ENCODE measurements around the gene TAOK1. TPM values are rescaled to one million over a fixed set of nuclear protein-coding genes. Genes with fewer than 3 reads are reported as not detected.
"Not testable (repeated sequence)": the region's sequence is repeated elsewhere in the genome, so short reads cannot be mapped to it uniquely, and the experiment has no call there.

Gene TAOK1
- polyA plus RNA-seq, 2 of the 4 experiments (the other 2 are of a cell fraction): 18.2 to 46.7 TPM

DNA sequence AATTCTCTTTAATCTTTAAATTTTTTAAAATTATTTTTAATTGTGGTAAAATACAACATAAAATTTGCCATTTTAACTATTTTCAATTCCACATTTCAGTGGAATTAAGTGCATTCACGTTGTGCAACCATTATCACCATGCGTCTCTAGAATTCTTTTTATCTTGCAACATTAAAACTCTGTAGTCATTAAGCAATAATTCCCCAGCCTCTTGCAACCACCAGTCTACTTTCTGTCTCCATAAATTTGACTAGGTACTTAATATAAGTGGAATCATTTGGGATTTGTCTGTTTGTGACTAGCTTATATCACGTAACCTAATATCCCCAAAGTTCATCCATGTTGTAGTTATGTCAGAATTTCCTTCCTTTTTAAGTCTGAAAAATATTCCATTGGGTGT lies 79.1 kb downstream of the TAOK1 start:
- no peak overlapping the region for H3K4me2 ChIP-seq
- TF ChIP-seq CHD2 (IDR thresholded peaks at IDR 0.05; ENCODE audit: low read length, partially characterized antibody): no peak
- TF ChIP-seq, protein P1, sequence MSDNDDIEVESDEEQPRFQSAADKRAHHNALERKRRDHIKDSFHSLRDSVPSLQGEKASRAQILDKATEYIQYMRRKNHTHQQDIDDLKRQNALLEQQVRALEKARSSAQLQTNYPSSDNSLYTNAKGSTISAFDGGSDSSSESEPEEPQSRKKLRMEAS (IDR thresholded peaks at IDR 0.05): no peak
- no peak for TF ChIP-seq FOXS1 (CRISPR knock-in tag; IDR thresholded peaks at IDR 0.05)
- TF ChIP-seq MYC (IDR thresholded peaks at IDR 0.05; ENCODE audit: borderline replicate concordance, low read length): no peak
- TF ChIP-seq POLR2AphosphoS2 (conservative IDR thresholded peaks at IDR 0.05; ENCODE audit: low read length): no peak
- no peak for TF ChIP-seq HOXA7 (CRISPR knock-in tag; IDR thresholded peaks at IDR 0.05)
- TF ChIP-seq ZSCAN20 (CRISPR knock-in tag; IDR thresholded peaks at IDR 0.05): no peak
- no peak for TF ChIP-seq HDAC2 (IDR thresholded peaks at IDR 0.05)
- TF ChIP-seq, protein P2, sequence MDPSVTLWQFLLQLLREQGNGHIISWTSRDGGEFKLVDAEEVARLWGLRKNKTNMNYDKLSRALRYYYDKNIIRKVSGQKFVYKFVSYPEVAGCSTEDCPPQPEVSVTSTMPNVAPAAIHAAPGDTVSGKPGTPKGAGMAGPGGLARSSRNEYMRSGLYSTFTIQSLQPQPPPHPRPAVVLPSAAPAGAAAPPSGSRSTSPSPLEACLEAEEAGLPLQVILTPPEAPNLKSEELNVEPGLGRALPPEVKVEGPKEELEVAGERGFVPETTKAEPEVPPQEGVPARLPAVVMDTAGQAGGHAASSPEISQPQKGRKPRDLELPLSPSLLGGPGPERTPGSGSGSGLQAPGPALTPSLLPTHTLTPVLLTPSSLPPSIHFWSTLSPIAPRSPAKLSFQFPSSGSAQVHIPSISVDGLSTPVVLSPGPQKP (IDR thresholded peaks at IDR 0.05; ENCODE audit: low read depth, low read length): no peak
- no peak for TF ChIP-seq EHF (CRISPR knock-in tag; IDR thresholded peaks at IDR 0.05)
- no peak for TF ChIP-seq EP300 (IDR thresholded peaks at IDR 0.05)
- TF ChIP-seq BHLHE40 (IDR thresholded peaks at IDR 0.05; ENCODE audit: low read depth, low read length): no peak
- no peak for TF ChIP-seq KDM1A (IDR thresholded peaks at IDR 0.05; ENCODE audit: low read depth)
- no peak for TF ChIP-seq PHF8 (IDR thresholded peaks at IDR 0.05; ENCODE audit: borderline replicate concordance, low read depth)
- TF ChIP-seq CEBPB (IDR thresholded peaks at IDR 0.05): no peak
- no peak for TF ChIP-seq JUNB (IDR thresholded peaks at IDR 0.05)
- no peak for TF ChIP-seq CBX8 (IDR thresholded peaks at IDR 0.05)
- no peak for TF ChIP-seq ESRRA (IDR thresholded peaks at IDR 0.05; ENCODE audit: borderline replicate concordance, low read length)
- no peak for TF ChIP-seq JUN (IDR thresholded peaks at IDR 0.05)
- TF ChIP-seq RCOR1 (IDR thresholded peaks at IDR 0.05; ENCODE audit: low read depth, low read length): no peak
- H3K4me1 ChIP-seq: no peaks in the 10 kb centered on the region
- no peak overlapping the region for H3K4me3 ChIP-seq
- ChIA-PET POLR2A (no interaction called here), CTCF (no interaction called here)
- ATAC-seq: no peak
- 95% methylated on average over 3 of the region's 3 CpGs for WGBS (ENCODE audit: missing lambda C conversion rate)
- DNase-seq (ENCODE audit: low read depth in 1 of 2, low spot score in 1 of 2): no peak
- no peak for FAIRE-seq
- H3K9me3 ChIP-seq: no peaks in the 10 kb centered on the region
- no peak overlapping the region for H3K27ac ChIP-seq

DNA sequence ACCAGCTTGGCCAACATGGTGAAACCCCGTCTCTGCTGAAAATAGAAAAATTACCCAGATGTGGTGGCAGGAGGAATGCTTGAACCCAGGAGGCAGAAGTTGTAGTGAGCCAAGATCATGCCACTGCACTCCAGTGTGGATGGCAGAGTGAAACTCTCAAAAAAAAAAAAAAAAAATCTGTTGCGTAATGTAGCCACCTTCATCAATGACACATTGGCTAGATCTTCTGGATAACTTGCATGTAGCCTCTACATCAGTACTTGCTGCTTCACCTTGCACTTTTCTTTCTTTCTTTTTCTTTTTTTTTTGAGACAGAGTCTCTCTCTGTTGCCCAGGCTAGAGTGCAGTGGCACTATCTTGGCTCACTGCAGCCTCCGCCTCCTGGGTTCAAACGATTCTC lies 83.3 kb downstream of the TAOK1 start:
- ATAC-seq; H3K4me2 ChIP-seq; H3K4me1 ChIP-seq; H3K4me3 ChIP-seq; POLR2A ChIA-PET; DNase-seq (ENCODE audit: low read depth in 1 of 2, low spot score in 1 of 2); FAIRE-seq; H3K9me3 ChIP-seq; H3K27ac ChIP-seq: not testable (repeated sequence)
- WGBS (ENCODE audit: missing lambda C conversion rate): 90% methylated on average over 4 of the region's 4 CpGs
- peak; percentile 22 to 62; a peak in 3 of 4 replicates for TF ChIP-seq CEBPB (IDR thresholded peaks at IDR 0.05)
- CTCF ChIA-PET: interaction anchor here (0.6 to 1.1 kb wide), 3 partner anchors 85 to 104 kb away, joined by 3 to 5 read pairs (median 4); no protein-coding TSS in a partner anchor

DNA sequence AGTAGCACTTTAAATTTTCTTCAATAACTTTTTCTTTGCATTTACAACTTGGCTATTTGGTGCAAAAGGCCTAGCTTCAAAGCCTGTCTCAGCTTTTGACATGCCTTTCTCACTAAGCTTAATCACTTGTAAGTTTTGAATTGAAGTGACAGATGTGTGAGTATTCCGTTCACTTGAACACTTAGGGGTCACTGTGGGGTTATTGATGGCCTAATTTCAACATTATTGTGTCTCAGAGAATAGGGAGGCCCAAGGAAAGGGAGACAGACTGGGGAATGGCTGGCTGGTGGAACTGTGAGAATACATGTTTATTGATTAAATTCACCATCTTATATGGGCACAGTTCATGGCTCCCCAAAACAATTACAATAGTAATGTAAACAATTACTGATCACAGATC lies 84.1 kb downstream of the TAOK1 start:
- Histone ChIP-seq H3K4me3 (no peak overlapping the region), H3K4me1 (no peaks in the 10 kb centered on the region), H3K4me2 (no peak overlapping the region), H3K9me3 (no peaks in the 10 kb centered on the region), H3K27ac (no peak overlapping the region)
- ATAC-seq: no peak
- ChIA-PET POLR2A (no interaction called here), CTCF (interaction anchor here (1.0 kb wide), 1 partner anchor 104 kb away, joined by 3 read pairs; no protein-coding TSS in a partner anchor)
- FAIRE-seq: no peak
- WGBS (ENCODE audit: missing lambda C conversion rate): 83% methylated on average over 1 of the region's 1 CpG
- no peak for DNase-seq (ENCODE audit: low read depth in 1 of 2, low spot score in 1 of 2)
- TF ChIP-seq JUN (IDR thresholded peaks at IDR 0.05) (no peak), ESRRA (IDR thresholded peaks at IDR 0.05; ENCODE audit: borderline replicate concordance, low read length) (no peak), SMC3 (IDR thresholded peaks at IDR 0.05) (no peak), GATA3 (IDR thresholded peaks at IDR 0.05; ENCODE audit: borderline replicate concordance) (no peak), HOXB13 (CRISPR knock-in tag; IDR thresholded peaks at IDR 0.05; ENCODE audit: low read depth) (no peak), NFE2L2 (conservative IDR thresholded peaks at IDR 0.05; ENCODE audit: low read length) (no peak), ZC3H11A (IDR thresholded peaks at IDR 0.05) (no peak), RNF2 (IDR thresholded peaks at IDR 0.05; ENCODE audit: borderline replicate concordance, low read depth) (no peak), MAFK (IDR thresholded peaks at IDR 0.05; ENCODE audit: partially characterized antibody) (no peak), CBX2 (IDR thresholded peaks at IDR 0.05; ENCODE audit: borderline replicate concordance, low read depth) (no peak), TP53 (CRISPR knock-in tag; IDR thresholded peaks at IDR 0.05) (no peak), NPAS2 (CRISPR knock-in tag; IDR thresholded peaks at IDR 0.05; ENCODE audit: borderline replicate concordance) (no peak), CHD2 (IDR thresholded peaks at IDR 0.05; ENCODE audit: low read length, partially characterized antibody) (no peak), KDM5A (IDR thresholded peaks at IDR 0.05) (no peak)
- TF ChIP-seq, protein P3, sequence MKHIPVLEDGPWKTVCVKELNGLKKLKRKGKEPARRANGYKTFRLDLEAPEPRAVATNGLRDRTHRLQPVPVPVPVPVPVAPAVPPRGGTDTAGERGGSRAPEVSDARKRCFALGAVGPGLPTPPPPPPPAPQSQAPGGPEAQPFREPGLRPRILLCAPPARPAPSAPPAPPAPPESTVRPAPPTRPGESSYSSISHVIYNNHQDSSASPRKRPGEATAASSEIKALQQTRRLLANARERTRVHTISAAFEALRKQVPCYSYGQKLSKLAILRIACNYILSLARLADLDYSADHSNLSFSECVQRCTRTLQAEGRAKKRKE (CRISPR knock-in tag; IDR thresholded peaks at IDR 0.05; ENCODE audit: low read depth): no peak
- TF ChIP-seq, protein P4, sequence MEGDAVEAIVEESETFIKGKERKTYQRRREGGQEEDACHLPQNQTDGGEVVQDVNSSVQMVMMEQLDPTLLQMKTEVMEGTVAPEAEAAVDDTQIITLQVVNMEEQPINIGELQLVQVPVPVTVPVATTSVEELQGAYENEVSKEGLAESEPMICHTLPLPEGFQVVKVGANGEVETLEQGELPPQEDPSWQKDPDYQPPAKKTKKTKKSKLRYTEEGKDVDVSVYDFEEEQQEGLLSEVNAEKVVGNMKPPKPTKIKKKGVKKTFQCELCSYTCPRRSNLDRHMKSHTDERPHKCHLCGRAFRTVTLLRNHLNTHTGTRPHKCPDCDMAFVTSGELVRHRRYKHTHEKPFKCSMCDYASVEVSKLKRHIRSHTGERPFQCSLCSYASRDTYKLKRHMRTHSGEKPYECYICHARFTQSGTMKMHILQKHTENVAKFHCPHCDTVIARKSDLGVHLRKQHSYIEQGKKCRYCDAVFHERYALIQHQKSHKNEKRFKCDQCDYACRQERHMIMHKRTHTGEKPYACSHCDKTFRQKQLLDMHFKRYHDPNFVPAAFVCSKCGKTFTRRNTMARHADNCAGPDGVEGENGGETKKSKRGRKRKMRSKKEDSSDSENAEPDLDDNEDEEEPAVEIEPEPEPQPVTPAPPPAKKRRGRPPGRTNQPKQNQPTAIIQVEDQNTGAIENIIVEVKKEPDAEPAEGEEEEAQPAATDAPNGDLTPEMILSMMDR (IDR thresholded peaks at IDR 0.05): no peak
- TF ChIP-seq, protein P2 (IDR thresholded peaks at IDR 0.05; ENCODE audit: low read depth, low read length): no peak
